CD4-positive, alpha-beta T cell treated with Interferon alpha-2 for 1 hour (primary cell): Measurements from ENCODE around the gene RMC1.
"Not testable (repeated sequence)": the region's sequence is repeated elsewhere in the genome, so short reads cannot be mapped to it uniquely, and the experiment has no call there.

Source experiments
- DNase-seq, 2 donors: peaks; one replicate each; pipeline ENCODE4 v3.0.0-alpha.2; 2020 to 2022

Gene RMC1

DNA sequence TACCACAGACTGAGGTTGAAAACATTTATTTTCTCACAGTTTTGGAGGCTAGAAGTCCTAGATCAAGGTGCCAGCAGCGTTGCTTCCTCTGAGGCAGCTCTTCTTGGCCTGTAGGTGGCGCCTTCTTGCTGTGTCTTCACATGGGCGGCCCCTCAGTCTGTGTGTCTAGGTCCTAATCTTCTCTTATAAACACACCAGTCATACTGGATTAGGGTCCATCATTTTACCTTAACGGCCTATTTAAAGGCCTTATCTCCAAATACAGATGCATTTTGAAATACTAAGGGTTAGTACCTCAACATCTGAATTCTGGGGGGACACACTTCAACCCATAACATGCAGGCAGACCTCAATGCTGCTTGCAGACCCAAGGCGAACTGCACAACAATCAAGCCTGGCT is 4.4 kb upstream of the RMC1 start:
- DNase-seq: peak; percentile 77 to 83

- no peak for DNase-seq
These were observed 4.0 kb upstream of the RMC1 start for GRCh38 chr18:23499291-23499781.

GRCh38 chr18:23501626-23502025 is 1.7 kb upstream of the RMC1 start:
- DNase-seq: no peak

GRCh38 chr18:23502516-23503037 is 734 bp upstream of the RMC1 start:
- no peak for DNase-seq

- DNase-seq: peak in 1 of 2 donors; percentile 16
These were observed 643 bp downstream of the RMC1 start for GRCh38 chr18:23503963-23504344.

GRCh38 chr18:23504720-23505119 is 1.4 kb downstream of the RMC1 start:
- DNase-seq: peak in 1 of 2 donors; percentile 50

- DNase-seq: no peak
These were observed 3.1 kb downstream of the RMC1 start for GRCh38 chr18:23506393-23506792.

DNA sequence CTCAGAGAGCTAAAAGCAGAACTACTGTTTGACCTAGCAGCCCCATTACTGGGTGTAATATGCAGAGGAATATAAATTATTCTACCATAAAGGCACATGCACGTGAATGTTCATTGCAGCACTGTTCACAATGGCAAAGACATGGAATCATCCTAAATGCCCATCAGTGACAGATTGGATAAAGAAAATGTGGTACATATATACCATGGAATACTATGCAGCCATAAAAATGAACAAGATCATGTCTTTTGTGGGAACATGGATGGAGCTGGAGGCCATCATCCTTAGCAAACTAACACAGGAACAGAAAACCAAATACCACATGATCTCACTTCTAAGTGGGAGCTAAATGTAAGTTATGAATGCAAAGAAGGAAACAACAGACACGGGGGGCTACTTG is 7.6 kb downstream of the RMC1 start:
- not testable (repeated sequence) for DNase-seq

GRCh38 chr18:23512216-23512615 is 8.9 kb downstream of the RMC1 start:
- not testable (repeated sequence) for DNase-seq

DNA sequence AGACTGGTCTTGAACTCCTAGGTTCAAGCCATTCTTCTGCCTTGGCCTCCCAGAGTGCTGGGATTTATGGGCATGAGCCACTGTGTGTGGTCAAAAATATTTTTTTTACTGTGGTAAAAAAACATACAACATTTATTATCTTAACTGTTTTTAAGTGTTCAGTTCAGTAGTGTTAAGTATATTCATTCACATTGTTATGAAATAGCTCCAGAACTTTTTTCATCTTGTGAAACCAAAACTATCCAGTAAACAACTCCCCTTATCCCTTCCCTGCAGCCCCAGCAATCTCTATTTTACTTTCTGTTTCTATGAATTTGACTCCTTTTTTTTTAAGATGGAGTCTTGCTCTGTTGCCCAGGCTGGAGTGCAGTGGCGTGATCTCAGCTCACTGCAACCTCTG is 9.3 kb downstream of the RMC1 start:
- no peak for DNase-seq

- DNase-seq: peak; percentile 77 to 84
These were observed 12.7 kb downstream of the RMC1 start for GRCh38 chr18:23515911-23516546.

DNA sequence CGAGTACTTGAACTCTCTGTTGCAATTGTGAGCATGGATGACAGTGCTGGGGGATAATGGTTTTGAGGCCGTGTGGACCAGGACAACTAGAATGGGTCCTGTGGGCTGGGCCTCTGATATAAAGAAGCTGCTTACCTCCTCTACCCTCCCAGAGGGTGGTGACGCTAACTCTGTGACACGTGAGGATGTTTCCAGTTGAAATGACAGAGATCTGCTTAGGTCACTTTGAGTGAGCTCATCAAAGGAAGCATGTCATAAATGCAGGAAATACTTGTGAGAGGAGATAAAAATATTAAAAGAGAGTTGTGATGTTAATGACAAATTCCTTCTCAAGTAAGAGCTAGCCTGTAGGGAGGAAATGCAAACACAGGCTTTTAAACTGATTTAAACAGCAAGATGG is 16.4 kb downstream of the RMC1 start:
- no peak for DNase-seq

- DNase-seq: no peak
These were observed 18.0 kb downstream of the RMC1 start for GRCh38 chr18:23521271-23521670.

GRCh38 chr18:23521907-23522306 is 18.6 kb downstream of the RMC1 start:
- no peak for DNase-seq

GRCh38 chr18:23523429-23524212 is 20.3 kb downstream of the RMC1 start:
- peak in 1 of 2 donors; percentile 9 for DNase-seq

DNA sequence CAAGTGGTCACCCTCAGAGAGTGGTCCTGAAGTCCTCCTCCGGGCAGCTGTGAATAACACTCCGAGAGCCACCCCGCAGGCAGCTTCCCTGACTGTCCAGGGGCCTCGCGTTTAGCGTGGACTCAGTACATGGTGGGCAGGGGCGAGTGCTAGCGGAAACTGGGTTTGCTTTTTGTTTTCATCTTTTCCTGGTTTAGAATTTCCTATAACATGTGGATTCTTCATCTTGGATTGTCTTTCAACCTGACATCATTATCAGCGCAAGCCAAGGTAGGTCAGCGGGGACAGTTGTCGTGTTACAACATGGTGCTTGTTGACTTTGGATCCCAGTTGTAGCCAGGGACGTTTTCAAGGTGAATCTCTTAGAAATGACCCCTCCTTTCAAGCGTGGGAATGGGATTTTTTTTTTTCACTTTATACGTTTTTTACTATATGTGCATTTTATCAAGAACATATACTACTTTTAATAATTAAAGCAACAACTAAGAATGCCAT is 20.9 kb downstream of the RMC1 start:
- no peak for DNase-seq

DNA sequence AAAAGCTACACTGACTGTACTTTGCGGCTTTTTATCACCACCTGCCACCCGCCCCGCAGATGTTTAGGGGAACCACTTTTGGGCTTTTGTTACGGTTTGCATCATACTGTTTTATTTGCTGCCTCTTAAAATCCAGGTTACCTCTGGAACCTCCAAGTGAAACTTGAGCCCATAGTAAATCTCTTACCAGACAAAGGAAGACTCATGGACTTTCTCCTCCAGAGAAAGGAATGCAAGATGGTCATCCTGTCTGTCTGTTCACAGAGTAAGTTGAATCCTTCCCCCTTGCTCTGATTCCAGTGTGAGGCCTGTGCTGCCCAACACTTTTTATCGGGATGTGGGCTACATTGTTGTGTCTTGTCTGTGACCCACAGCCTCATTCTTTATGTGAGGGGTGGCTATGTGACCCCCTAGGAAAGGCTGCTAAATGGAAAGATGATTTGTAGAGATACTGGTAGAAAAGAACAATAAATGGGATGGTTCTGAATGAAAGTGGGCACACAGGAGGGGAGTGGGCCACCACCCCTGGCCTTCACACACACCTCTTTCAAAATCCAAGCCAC is 23.3 kb downstream of the RMC1 start:
- no peak for DNase-seq

GRCh38 chr18:23528580-23529472 is 25.5 kb downstream of the RMC1 start:
- peak in 1 of 2 donors; percentile 40 for DNase-seq

GRCh38 chr18:23529604-23530003 is 26.3 kb downstream of the RMC1 start:
- DNase-seq: no peak

DNA sequence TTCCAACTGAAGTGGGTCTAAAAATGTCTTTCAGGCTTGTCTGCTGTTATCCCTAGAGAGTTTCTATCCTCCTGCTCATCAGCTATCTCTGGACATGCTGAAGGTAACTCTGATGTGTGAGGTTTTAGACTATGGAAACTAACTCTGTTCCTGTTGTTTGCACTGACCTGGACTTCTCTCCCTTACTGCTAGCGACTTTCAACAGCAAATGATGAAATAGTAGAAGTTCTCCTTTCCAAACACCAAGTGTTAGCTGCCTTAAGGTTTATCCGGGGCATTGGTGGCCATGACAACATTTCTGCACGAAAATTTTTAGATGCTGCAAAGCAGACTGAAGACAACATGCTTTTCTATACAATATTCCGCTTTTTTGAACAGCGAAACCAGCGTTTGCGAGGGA is 26.9 kb downstream of the RMC1 start:
- DNase-seq: no peak

- DNase-seq: no peak
These were observed 28.6 kb downstream of the RMC1 start for GRCh38 chr18:23531912-23532311.

GRCh38 chr18:23532848-23533247 is 29.5 kb downstream of the RMC1 start:
- no peak for DNase-seq

GRCh38 chr18:23534276-23534675 is 31.0 kb downstream of the RMC1 start:
- no peak for DNase-seq
